AML-193 (cell line): ENCODE measurements around the gene UCHL5.
"Not testable (repeated sequence)": the region's sequence is repeated elsewhere in the genome, so short reads cannot be mapped to it uniquely, and the experiment has no call there.

Experiments used
- DNase-seq, 2 experiments: peaks; one replicate each; lab custom pipeline; 2025; lab: John Stamatoyannopoulos, UW

Gene UCHL5

DNA sequence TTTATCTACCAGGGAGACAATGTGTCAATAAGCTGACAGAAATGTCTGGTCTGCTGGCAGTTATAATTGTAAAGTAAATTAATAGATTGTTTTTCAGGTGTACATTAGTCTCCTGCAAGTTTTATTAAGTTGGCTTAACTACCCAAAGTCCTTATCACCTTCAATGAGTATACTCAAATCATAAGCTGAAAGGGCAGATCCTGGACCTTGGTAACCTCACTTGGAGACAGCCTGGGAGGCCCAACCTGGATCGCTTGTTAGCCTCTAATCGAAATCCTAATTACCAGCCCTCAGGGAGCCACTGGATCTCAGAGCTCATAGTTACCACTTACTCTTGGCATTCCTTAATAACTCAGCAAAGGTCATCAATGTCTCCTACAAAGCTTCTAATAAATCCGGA, 49.7 kb downstream of the UCHL5 start:
- no peak for DNase-seq

DNA sequence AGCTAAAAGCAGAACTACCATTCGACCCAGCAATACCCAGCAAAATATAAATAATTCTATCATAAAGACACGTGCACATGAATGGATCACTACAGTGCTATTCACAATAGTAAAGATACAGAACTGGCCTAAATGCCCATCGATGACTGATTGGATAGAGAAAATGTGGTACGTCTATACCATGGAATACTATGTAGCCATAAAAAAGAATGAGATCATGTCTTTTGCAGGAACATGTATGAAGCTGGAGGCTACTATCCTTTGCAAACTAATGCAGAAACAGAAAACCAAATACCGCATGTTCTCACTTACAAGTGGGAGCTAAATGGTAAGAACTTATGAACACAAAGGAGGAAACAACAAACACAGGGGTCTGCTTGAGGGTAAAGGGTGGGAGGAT, 53.4 kb downstream of the UCHL5 start:
- DNase-seq = no peak

DNA sequence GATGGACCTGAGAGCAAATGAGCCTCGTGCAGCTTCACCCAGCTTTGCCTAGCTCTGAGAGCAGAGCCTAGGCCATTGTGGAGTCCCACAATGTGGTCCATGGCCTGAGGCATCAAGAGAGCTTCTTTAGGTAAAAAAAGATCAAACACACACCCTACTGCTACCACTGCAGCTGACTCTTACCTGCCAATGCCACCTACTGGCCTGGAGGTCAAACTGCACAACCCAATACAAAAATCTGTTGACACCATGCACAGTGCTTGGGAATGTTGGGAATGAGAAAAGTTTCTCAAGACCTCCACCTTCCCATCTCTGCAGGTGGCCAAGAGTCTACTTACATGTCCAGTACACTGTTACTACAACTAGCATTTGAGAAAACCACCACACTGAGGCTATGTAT, 60.6 kb downstream of the UCHL5 start:
- DNase-seq = no peak

DNA sequence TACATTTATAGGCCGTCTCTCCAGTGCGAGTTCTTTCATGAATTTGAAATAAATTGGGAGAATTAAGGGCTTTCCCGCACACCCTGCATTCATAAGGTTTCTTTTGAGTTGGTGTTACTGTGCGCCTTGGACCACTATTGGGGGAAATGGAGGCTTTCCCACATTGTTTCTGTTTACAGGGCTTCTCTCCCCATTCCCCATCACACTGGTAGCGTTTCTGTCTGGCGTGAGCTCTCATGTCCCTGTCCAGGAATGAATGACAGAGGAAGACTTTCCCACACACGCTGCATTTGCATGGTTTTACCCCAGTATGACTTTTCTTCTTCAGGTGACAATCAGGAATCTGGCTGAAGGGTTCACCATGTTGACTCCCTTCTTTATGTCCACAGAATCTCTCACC, 65.0 kb downstream of the UCHL5 start:
- DNase-seq = no peak

DNA sequence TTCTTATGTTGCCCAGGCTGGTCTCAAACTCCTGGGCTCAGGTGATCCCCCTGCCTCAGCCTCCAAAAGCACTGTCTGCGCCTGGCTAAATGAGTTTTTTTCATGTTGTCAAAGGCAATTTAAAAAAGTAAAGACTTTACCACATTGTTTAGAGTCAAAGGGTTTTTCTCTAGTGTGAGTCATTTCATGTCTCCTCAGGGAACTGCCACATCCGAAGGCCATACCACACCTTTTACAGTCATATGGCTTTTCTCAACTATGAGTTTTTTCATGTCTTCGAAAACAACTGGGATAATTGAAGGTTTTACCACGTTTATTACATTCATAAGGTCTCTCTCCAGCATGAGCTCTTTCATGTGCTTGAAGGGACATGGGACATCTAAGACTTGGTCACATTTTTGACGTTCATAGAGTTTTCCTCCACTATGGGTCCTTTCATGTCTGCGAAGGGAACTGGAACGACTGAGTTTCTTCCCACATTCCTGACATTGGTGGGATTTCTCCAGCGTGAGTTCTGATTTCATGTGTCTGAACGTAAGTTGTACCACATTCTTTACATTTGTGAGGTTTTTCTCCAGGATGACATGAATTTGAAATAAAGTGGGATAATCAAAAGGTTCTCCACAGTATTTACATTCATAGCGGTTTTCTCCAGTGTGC, 65.6 kb downstream of the UCHL5 start:
- no peak for DNase-seq

DNA sequence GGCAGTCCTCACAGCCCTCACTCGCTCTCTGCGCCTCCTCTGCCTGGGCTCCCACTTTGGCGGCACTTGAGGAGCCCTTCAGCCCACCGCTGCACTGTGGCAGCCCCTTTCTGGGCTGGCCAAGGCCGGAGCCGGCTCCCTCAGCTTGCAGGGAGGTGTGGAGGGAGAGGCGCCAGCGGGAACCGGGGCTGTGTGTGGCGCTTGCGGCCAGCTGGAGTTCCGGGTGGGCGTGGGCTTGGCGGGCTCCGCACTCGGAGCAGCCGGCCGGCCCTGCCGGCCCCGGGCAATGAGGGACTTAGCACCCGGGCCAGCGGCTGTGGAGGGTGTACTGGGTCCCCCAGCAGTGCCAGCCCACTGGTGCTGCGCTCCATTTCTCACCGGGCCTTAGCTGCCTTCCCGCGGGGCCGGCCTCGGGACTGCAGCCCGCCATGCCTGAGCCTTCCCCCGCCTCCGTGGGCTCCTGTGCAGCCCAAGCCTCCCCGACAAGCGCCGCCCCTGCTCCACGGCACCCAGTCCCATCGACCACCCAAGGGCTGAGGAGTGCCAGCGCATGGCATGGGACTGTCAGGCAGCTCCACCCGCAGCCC, 72.3 kb downstream of the UCHL5 start:
- DNase-seq = not testable (repeated sequence)

DNA sequence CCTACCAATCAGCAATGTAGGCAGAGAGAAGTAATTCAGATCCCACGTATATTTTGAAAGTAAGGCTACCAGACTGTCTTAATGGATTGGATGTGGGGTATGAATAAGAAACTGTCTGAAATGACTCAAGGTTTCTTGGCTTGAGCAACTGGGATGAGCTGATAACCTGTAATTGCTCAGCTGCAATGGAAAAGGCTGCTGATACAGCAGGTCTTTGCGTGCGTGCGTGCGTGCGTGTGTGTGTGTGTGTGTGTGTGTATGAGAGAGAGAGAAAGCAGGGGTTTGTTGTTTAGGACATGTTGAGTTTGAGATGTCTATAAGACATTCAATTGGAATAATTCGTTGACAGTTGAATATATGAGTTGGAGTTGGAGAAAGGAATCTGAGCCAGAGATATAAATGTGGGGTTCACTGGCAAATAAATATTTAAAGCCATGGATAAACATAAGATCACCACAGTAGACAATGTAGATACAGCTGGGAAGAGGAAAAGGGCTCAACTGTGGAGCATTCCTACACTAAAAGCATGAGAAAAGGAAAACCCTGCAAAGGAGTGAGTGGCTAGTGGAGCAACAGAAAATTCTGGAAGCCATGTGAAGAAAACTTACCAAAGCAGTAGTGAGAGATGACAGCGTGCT, 72.9 kb downstream of the UCHL5 start:
- DNase-seq = no peak

DNA sequence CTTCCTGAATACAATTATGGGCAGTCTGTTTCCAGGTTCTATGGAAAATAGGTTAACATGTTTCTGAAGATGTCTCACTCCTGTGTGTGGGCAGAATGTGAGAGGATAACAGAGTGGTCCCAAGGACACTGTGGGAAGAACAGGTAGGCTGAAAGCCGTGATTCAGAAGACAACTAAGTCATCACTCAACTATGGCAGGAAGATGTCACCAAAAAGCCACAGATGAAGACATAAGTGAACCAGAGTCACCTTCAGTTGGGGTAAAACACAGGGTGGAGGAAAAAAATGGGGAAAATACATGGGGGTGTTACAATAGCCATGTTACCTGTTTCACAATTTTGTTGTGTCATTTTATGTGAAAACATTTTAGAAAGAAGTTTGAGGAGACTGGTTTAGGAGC, 75.1 kb downstream of the UCHL5 start:
- DNase-seq = no peak

DNA sequence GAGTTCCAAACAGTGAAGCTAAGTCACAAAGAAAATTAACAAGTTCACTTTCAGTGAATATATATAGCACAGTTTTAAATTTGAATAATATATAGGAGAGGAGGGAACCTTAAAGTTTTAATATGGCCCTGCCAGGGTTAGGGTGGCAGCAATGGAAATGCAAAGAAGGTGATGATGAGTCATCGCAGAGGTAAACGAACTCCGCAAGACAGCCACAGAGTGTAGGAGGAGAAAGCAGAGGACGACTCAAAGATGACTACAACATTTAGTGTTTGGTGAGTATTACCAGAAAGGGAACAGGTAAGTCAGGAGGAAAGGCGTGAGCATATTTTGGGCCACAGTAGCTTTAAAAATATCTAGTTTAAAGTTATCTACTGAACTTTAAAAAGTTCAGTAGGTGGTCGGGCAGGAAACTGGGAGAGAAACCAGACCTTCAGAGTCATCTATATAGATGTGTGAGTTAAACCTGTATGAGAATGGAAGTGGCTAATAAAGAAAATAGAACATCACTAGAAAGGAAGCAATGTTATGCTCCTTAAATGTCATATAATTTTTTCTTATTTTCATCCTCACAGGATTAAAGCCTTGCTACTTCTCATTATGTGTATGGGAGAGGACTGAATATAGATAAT, 75.7 kb downstream of the UCHL5 start:
- no peak for DNase-seq

DNA sequence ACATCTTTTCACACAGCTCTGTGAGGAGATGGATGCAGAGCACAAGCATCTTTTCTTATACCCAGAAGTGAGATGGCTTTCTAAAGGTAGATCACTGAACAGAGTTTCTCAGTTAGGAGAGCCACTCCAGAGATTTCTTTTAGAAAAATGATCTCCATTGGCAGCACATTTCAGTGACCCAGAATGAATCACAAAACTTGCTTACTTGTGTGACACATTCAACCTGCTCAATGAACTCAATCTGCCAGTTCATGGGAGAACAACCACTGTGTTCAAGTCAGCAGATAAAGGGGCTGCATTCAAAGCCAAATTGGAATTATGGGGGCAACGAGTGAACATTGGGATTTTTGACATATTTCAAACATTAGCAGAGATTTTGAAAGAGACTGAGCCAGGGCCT, 78.3 kb downstream of the UCHL5 start:
- DNase-seq = no peak

DNA sequence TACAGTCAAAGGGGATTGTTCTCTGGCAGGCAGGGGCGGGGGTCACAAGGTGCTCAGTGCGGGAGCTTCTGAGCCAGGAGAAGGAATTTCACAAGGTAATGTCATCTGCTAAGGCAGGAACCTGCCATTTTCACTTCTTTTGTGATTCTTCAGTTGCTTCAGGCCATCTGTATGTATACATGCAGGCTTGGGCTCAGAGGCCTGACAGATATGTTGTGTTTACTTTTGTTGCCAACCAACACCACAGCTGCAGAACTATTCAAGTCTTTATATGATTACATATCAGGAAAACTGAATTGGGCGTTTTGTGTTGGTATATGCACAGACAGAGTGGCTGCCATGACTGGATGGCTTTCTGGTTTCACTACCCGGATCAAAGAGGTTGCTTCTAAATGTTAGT, 78.8 kb downstream of the UCHL5 start:
- DNase-seq = not testable (repeated sequence)

DNA sequence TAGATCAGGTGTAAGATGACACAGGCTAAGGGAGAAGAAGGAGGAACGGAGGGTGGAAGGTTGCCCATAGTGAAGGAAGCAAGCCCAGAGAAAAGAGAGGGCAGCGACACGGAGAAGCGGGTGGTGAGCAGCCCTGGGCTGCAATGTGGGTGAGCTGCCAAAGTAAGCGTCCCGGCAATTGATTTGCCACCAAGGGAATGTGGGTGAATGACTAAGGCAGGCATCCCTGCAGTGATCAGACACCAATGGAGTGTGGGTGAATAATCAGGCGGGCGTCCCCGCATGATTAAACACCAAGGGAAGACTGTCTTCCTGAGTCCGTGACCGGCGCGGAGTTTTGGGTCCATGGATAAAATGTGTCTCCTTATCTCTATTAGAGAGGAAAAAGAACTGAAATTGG, 79.6 kb downstream of the UCHL5 start:
- no peak for DNase-seq

DNA sequence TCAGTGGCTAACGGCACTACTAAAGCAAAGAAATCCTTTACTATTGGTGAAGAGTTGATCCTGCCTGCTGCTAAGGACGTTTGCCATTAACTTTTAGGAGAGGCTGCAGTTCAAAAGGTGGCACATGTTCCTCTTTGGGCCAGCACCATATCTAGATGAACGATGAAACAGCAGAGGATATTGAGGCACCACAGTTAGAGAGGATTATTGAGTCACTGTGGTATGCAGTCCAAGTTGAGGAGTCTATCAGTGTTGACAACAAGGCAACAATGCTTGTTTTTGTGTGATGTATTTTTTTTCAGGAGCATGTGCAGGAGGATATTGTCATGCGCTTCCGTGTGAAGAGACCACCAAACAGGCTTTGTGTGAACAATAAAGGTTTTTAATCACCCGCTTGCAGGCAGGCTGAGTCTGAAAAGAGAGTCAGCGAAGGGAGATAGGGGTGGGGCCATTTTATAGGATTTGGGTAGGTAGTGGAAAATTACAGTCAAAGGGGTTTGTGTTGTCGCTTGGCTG, 80.9 kb downstream of the UCHL5 start:
- no peak for DNase-seq

DNA sequence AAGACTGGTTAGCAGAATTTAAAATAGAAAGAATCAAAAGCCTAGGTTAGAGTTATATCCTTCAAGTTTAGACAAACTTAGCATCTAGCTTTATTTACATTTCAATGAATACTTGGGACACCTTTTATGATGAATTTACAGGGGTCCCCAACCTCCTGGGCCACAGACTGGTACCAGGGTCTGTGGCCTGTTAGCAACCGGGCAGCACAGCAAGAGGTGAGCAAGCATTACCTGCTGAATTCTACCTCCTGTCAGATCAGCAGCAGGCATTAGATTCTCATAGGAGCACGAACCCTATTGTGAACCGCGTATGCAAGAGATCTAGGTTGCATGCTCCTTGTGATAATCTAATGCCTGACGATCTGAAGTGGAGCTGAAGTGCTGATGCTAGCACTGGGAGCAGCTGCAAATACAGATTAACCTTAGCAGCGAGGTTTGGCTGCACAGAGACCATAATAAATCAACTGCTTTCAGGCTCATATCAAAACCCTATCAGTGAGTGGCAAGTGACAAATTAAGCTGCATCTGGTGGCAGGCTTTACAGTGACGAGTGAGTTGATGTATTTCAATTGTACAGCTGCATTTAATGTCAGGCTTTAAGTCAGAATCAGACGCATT, 82.0 kb downstream of the UCHL5 start:
- DNase-seq = no peak

DNA sequence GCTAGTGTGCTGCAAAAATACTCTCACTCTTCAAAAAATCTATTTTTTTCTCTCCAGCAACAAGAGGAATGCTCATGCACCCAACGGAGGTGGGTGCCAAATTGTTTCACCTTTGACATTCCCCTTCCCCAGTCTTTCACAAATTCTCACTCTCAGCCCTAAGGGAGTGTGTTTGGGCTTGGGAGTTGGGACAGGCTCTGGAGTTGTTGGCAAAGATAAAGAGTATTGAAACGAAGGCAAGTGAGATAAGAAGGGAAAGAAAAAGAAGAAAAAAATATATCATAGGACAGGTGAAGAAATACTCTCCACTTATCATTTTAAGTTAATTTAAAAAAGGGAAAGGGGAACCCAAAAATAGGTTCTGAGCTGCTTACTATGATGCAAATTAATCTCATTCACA, 82.6 kb downstream of the UCHL5 start:
- no peak for DNase-seq

DNA sequence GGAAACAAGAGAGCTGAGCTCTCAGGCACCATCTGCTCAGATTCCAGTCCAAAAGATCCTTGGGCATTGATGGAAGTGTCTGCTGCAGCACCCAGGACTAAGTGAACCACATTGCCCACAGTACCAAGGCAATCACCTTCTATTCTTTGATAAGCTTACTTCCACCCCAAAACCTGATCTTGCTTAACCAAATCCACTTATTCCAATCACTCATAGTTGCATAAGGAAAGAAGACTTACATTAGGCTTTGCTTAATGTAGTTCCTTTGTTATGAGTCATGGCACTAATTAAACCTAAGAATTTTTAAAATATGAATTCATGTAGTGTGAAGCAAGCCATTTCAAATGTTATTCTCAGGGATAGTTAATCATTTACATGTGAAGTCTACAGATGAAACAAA, 84.5 kb downstream of the UCHL5 start:
- DNase-seq = no peak

DNA sequence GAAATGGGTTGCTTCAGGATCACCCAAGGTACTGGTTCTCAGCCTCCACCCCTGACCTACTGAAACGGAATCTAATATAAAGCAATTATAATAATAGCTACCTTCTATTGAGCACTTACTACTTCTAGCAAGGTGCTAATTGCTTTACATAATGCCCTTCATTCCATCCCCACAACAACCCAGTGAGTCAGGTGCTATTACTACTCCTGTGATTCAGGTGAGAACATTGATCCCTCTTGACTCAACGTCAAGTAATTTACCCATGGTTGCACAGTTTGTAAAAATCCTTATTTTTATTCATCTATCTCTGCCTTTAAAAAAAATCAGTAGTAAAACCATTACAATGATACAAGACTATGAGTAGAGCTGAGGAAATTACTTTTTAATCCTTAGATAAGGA, 85.2 kb downstream of the UCHL5 start:
- no peak for DNase-seq

DNA sequence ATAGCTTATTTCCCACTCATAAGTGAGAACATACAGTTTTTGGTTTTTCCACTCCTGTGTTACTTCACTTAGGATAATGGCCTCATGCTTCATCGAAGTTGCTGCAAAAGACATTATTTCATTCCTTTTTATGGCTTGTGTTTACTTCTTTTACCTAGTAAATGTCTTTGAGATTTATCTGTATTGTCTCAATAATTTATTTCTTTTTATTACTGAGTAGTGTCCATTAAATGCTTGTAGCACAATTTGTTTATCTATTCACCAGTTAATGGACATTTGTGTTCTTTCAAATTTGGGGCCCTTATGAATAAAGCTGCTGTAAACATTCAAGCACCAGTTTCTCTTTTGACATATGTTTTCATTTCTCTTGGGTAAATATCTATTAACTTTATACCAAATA, 86.0 kb downstream of the UCHL5 start:
- no peak for DNase-seq

DNA sequence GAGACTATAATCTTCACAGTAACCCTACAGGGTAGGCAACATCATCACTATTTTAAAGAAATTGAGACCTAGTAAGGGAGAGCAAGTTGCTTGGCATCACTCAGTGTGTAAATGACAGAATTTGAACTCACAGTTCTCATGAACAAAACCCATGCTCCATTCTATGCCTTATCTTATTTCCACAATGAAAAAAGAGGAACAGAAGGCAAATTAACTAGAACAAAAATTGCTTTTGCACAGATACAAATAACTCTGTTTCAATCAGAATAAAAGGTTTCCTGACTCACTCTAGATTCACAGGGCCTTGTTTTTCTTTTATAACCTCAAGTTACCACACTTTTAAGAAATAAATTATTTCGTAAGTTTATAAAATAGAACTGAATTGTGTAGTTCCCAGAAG, 90.1 kb downstream of the UCHL5 start:
- no peak for DNase-seq

DNA sequence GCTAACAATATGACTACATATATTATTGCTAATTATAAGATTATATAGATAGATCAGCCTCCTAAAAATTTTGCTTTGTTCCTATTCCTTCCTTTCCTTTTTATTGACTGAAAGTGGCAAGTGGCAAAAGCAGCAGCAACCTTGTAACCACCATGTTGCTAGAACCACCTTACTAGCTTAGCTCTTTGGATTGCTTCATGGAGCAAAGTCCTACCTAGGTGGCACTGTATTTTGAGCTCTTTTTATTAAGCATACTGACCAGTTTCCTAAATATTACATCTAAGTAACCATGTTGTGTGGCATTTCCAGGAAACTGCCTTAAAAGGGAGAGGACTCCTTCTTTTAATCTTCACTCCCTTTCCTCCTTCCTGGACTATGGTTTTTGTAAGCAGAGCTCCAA, 90.8 kb downstream of the UCHL5 start:
- DNase-seq = no peak

DNA sequence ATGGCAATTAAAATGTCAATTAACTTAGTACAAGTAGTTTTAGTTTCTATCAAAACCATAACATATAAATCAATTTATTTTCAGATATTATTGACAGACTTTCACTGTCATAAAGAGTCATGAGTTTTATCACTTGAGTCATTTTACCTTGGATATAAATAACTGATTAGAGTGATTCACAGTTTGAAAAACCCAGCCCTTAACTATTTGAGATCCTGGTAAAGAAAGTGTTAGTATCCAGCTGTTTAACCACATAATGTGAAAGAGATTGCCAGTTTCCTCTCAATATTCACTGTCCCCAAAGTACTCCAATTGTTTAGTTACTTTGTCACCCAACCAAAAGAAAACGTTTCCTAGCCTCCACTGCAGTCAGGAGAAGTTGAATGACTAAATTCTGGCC, 91.3 kb downstream of the UCHL5 start:
- DNase-seq = no peak

DNA sequence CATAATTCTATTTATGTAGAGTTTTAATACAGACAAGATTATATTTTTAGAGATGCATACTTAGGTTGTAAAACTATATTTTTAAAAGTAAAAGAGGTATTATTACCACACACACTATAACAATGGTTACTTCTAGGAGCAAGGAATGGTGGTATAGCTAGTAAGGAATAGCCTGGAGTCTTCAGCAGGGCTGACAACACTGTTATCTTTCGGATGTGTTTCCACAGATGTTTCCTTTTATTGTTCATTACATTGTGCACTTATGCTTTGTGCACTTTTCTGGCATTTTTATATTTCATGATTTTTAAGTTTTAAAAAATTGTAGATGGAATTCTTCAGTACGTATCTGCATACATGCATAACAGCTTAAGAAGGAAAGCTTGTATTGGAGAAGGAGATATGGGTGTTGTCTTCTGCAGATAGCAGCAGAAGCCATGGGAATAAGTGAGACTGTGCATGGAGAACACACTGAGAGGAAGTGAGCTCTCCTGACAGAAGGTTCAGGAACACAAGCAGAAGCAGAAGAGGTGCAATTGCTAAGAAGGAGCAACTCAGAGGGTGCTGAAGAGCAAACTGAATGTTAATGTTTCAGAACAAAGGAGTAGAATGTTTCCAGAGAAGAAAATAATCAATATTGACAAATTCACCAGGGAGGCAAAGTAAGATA, 91.8 kb downstream of the UCHL5 start:
- no peak for DNase-seq
